Measurements from ENCODE around the gene GOLGA8B. TPM values are rescaled to one million over a fixed set of nuclear protein-coding genes. Genes with fewer than 3 reads are reported as not detected.
"Not testable (repeated sequence)": the region's sequence is repeated elsewhere in the genome, so short reads cannot be mapped to it uniquely, and the experiment has no call there.

Gene GOLGA8B
- polyA plus RNA-seq, 1 donor = 41.4 TPM

GRCh38 chr15:34554716-34555115 is 28.7 kb downstream of the GOLGA8B start:
- DNase-seq = not testable (repeated sequence)

- DNase-seq = not testable (repeated sequence)
Measured at GRCh38 chr15:34554126-34554525, 29.3 kb downstream of the GOLGA8B start.

GRCh38 chr15:34550129-34550528 is 33.3 kb downstream of the GOLGA8B start:
- DNase-seq = not testable (repeated sequence)

GRCh38 chr15:34549381-34549809 is 34.1 kb downstream of the GOLGA8B start:
- not testable (repeated sequence) for DNase-seq

GRCh38 chr15:34543860-34544649 is 39.4 kb downstream of the GOLGA8B start:
- not testable (repeated sequence) for DNase-seq

GRCh38 chr15:34535857-34536256 is 47.6 kb downstream of the GOLGA8B start:
- DNase-seq = not testable (repeated sequence)

Other genes starting within 250 kb of the GOLGA8B start
- gene SLC12A6, start 245.9 kb downstream of the GOLGA8B start, polyA plus RNA-seq (ENCODE audit: insufficient read length) = 22.9 TPM
- 86.1 TPM for gene NOP10, start 240.5 kb downstream of the GOLGA8B start, polyA plus RNA-seq (ENCODE audit: insufficient read length)
- not detected for gene NUTM1, start 240.3 kb downstream of the GOLGA8B start, polyA plus RNA-seq (ENCODE audit: insufficient read length)
- gene LPCAT4, start 216.5 kb downstream of the GOLGA8B start, polyA plus RNA-seq (ENCODE audit: insufficient read length) = 40.1 TPM
- gene GOLGA8A, start 145.8 kb downstream of the GOLGA8B start, polyA plus RNA-seq (ENCODE audit: insufficient read length) = 57.9 TPM
- gene GJD2, start 171.3 kb upstream of the GOLGA8B start, polyA plus RNA-seq (ENCODE audit: insufficient read length) = 3.6 TPM
- 8,600 TPM for gene ACTC1, start 211.9 kb upstream of the GOLGA8B start, polyA plus RNA-seq (ENCODE audit: insufficient read length)

Data from hindlimb muscle (tissue), 1 donor.